ENCODE measurements around the gene DPH7. TPM values are rescaled to one million over a fixed set of nuclear protein-coding genes. Genes with fewer than 3 reads are reported as not detected.
"Not testable (repeated sequence)": the region's sequence is repeated elsewhere in the genome, so short reads cannot be mapped to it uniquely, and the experiment has no call there.

DPH7 gene
- total RNA-seq, 1 experiment from 2014 or later: 41.8 TPM

DNA sequence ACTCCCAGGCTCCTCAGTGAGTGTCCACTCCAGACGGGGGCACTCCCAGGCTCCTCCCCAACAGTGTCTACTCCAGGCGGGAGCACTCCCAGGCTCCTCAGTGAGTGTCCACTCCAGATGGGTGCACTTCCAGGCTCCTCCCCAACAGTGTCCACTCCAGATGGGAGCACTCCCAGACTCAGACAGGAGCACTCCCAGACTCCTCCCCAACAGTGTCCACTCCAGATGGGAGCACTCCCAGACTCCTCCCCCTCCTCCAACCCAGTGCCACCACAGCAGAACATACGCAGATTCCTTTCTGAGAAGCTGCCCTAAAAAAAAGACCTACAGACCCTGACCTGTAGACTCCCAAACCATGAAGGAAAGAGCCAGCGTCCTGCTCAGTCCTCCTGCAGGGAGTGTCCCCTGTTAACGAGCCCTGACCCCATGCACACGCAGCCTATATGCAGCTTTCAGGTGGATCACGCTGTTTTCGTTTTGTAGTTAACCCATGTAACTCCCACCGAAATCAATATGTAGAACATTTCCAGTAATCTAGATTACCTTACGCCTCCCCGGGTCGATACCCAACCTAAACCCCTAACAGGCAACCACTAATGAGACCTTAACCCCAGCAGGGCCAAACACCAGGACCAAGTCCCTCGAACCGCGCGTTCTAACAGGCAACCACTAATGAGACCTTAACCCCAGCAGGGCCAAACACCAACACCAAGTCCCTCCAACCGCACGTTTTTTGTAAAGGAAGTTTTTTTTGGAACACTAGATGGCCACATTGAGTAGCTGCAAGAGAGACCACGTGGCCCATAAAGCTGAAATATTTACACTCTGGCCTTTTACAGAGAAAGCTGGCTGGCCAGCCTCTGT lies 44.2 kb downstream of the DPH7 start:
- DNase-seq: peak; percentile 77

GRCh38 chr9:137532891-137533468 lies 45.7 kb downstream of the DPH7 start:
- not testable (repeated sequence) for H3K4me3 ChIP-seq (ENCODE audit: insufficient read depth, low read depth, low read length); DNase-seq; H3K36me3 ChIP-seq (replicated peaks; ENCODE audit: control insufficient read depth, insufficient read depth, low read length); H3K27me3 ChIP-seq (ENCODE audit: control insufficient read depth, insufficient read depth, low read length)

More for the DNA sequence above, 44.2 kb downstream of the DPH7 start:
- H3K4me3 ChIP-seq (ENCODE audit: insufficient read depth, low read depth, low read length): no peak overlapping the region
- H3K27me3 ChIP-seq (ENCODE audit: control insufficient read depth, insufficient read depth, low read length): no peaks in the 10 kb centered on the region
- H3K36me3 ChIP-seq (replicated peaks; ENCODE audit: control insufficient read depth, insufficient read depth, low read length): no peaks in the 10 kb centered on the region

GRCh38 chr9:137531099-137531765 lies 47.5 kb downstream of the DPH7 start:
- Histone ChIP-seq H3K4me3 (ENCODE audit: insufficient read depth, low read depth, low read length) (no peak overlapping the region), H3K27me3 (ENCODE audit: control insufficient read depth, insufficient read depth, low read length) (no peaks in the 10 kb centered on the region), H3K36me3 (replicated peaks; ENCODE audit: control insufficient read depth, insufficient read depth, low read length) (no peaks in the 10 kb centered on the region)
- DNase-seq: peak; percentile 32

GRCh38 chr9:137530331-137530730 lies 48.4 kb downstream of the DPH7 start:
- Histone ChIP-seq H3K27me3 (ENCODE audit: control insufficient read depth, insufficient read depth, low read length) (no peaks in the 10 kb centered on the region), H3K36me3 (replicated peaks; ENCODE audit: control insufficient read depth, insufficient read depth, low read length) (no peaks in the 10 kb centered on the region), H3K4me3 (ENCODE audit: insufficient read depth, low read depth, low read length) (no peak overlapping the region)
- DNase-seq: no peak

- Histone ChIP-seq H3K27me3 (ENCODE audit: control insufficient read depth, insufficient read depth, low read length) (no peaks in the 10 kb centered on the region), H3K36me3 (replicated peaks; ENCODE audit: control insufficient read depth, insufficient read depth, low read length) (no peaks in the 10 kb centered on the region), H3K4me3 (ENCODE audit: insufficient read depth, low read depth, low read length) (no peak overlapping the region)
- peak; percentile 35 for DNase-seq
These were observed 53.8 kb downstream of the DPH7 start for GRCh38 chr9:137524981-137525317.

DNA sequence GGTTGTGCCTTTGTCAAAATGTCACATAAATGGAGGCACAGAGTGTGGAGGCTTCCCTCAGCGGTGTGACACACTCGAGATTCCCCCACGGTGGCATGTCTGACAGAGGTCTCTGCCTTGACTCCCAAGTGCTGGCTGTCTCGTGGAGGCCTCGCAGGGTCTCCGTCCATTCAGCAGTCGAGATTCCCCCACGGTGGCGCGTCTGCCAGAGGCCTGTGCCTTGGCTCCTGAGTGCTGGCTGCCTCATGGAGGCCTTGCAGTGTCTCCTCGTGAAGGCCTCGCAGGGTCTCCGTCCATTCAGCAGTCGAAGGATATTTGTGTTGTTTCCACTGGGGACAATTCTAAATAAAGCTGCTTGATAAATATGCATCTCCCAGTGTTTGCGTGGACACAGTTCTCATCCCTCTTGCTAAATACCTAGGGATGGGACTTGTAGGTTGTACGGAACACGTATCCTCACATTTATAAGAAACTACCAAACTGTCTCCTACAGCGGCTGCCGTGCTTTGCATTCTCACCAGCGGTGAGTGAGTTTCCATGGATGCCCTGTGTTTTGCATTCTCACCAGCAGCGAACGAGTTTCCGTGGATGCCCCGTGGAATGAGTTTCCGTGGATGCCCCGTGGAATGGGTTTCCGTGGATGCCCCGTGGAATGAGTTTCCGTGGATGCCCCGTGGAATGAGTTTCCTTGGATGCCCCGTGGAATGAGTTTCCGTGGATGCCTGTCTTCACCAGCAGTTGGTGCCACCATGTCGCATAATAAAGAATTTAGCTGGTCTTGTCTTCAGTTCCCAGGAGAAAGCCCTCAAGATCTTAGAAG lies 54.4 kb downstream of the DPH7 start:
- H3K4me3 ChIP-seq (ENCODE audit: insufficient read depth, low read depth, low read length): no peak overlapping the region
- H3K36me3 ChIP-seq (replicated peaks; ENCODE audit: control insufficient read depth, insufficient read depth, low read length): no peaks in the 10 kb centered on the region
- DNase-seq: peak; percentile 21
- no peaks in the 10 kb centered on the region for H3K27me3 ChIP-seq (ENCODE audit: control insufficient read depth, insufficient read depth, low read length)

- Histone ChIP-seq H3K27me3 (ENCODE audit: control insufficient read depth, insufficient read depth, low read length) (no peaks in the 10 kb centered on the region), H3K4me3 (ENCODE audit: insufficient read depth, low read depth, low read length) (no peak overlapping the region), H3K36me3 (replicated peaks; ENCODE audit: control insufficient read depth, insufficient read depth, low read length) (no peaks in the 10 kb centered on the region)
- DNase-seq: peak; percentile 43
These were observed 55.8 kb downstream of the DPH7 start for GRCh38 chr9:137522746-137523455.

- Histone ChIP-seq H3K36me3 (replicated peaks; ENCODE audit: control insufficient read depth, insufficient read depth, low read length) (no peaks in the 10 kb centered on the region), H3K4me3 (ENCODE audit: insufficient read depth, low read depth, low read length) (no peak overlapping the region), H3K27me3 (ENCODE audit: control insufficient read depth, insufficient read depth, low read length) (no peaks in the 10 kb centered on the region)
- peak; percentile 41 for DNase-seq
These were observed 57.2 kb downstream of the DPH7 start for GRCh38 chr9:137521405-137521985.

GRCh38 chr9:137520614-137521404 lies 57.9 kb downstream of the DPH7 start:
- no peaks in the 10 kb centered on the region for H3K27me3 ChIP-seq (ENCODE audit: control insufficient read depth, insufficient read depth, low read length)
- peak; percentile 46 for DNase-seq
- no peak overlapping the region for H3K4me3 ChIP-seq (ENCODE audit: insufficient read depth, low read depth, low read length)
- H3K36me3 ChIP-seq (replicated peaks; ENCODE audit: control insufficient read depth, insufficient read depth, low read length): no peaks in the 10 kb centered on the region

GRCh38 chr9:137519553-137519952 lies 59.2 kb downstream of the DPH7 start:
- Histone ChIP-seq H3K27me3 (ENCODE audit: control insufficient read depth, insufficient read depth, low read length) (no peaks in the 10 kb centered on the region), H3K36me3 (replicated peaks; ENCODE audit: control insufficient read depth, insufficient read depth, low read length) (no peaks in the 10 kb centered on the region), H3K4me3 (ENCODE audit: insufficient read depth, low read depth, low read length) (no peak overlapping the region)
- peak; percentile 35 for DNase-seq

DNA sequence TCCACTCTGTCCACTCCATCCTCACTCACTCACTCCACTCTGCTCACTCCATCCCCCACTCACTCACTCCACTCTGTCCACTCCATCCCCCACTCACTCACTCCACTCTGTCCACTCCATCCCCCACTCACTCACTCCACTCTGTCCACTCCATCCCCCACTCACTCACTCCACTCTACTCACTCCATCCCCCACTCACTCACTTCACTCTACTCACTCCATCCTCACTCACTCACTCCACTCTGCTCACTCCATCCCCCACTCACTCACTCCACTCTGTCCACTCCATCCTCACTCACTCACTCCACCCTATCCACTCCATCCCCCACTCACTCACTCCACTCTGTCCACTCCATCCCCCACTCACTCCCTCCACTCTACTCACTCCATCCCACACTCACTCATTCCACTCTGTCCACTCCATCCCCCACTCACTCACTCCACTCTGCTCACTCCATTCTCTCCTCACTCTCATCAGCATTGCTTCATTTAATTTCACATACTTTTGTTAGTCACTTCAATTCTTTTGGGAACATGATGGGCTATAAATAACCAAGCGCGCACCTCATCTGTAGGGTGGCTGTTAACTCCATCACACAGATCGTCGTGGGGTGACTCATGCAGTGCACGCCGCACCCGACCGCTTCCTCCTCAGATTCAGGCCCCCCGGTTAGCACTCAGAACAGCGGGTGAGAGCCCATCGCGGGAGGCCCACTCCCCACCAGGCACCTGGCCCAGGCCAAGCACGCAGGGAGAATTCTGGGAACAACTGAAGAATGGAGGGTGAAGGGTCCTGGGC lies 59.9 kb downstream of the DPH7 start:
- peak; percentile 39 for DNase-seq
- not testable (repeated sequence) for H3K27me3 ChIP-seq (ENCODE audit: control insufficient read depth, insufficient read depth, low read length); H3K4me3 ChIP-seq (ENCODE audit: insufficient read depth, low read depth, low read length); H3K36me3 ChIP-seq (replicated peaks; ENCODE audit: control insufficient read depth, insufficient read depth, low read length)

GRCh38 chr9:137516144-137516917 lies 62.4 kb downstream of the DPH7 start:
- DNase-seq: no peak
- Histone ChIP-seq H3K36me3 (replicated peaks; ENCODE audit: control insufficient read depth, insufficient read depth, low read length) (no peaks in the 10 kb centered on the region), H3K27me3 (ENCODE audit: control insufficient read depth, insufficient read depth, low read length) (no peaks in the 10 kb centered on the region), H3K4me3 (ENCODE audit: insufficient read depth, low read depth, low read length) (no peak overlapping the region)
